Prostate gland (tissue), 2 donors: ENCODE measurements around the gene GPR155. TPM values are rescaled to one million over a fixed set of nuclear protein-coding genes. Genes with fewer than 3 reads are reported as not detected.

ENCODE experiments used
- DNase-seq: peaks from one replicate; pipeline ENCODE4 v3.0.0-alpha.2; 2019; ENCODE audit warnings: low spot score
- H3K27ac ChIP-seq, 2 donors: fragments of 200-600 bp; sonication (generic); 2 replicates each; pipeline ENCODE4 v1.5.1; 2017 to 2019
- H3K27me3 ChIP-seq: fragments of 200-600 bp; sonication (generic); replicated peaks from 2 replicates; pipeline ENCODE4 v1.5.1; 2019; ENCODE audit not compliant: insufficient read depth
- H3K36me3 ChIP-seq, 2 donors: fragments of 200-600 bp; sonication (generic); 1 replicate in 1 of 2; 2 replicates in 1 of 2; pipeline versions ENCODE4 v1.5.1 to v1.8.1; 2017 to 2019
- H3K4me1 ChIP-seq: fragments of 200-600 bp; sonication (generic); replicated peaks from 2 replicates; pipeline ENCODE4 v1.5.1; 2019
- H3K4me3 ChIP-seq, 2 donors: fragments of 200-600 bp; sonication (generic); 2 replicates each; pipeline ENCODE4 v1.5.1; 2017 to 2019
- H3K9me3 ChIP-seq: fragments of 200-600 bp; sonication (generic); 2 replicates; pipeline ENCODE4 v1.5.1; 2017
- POLR2A ChIP-seq: fragments of 450-650 bp; IDR thresholded peaks from one replicate; pipeline ENCODE4 v1.6.1; 2016; ENCODE audit warnings: antibody characterized with exemption, mild to moderate bottlenecking
- POLR2AphosphoS5 ChIP-seq: sonication (generic); formaldehyde crosslinking; IDR thresholded peaks from one replicate; pipeline ENCODE4 v1.6.1; 2017; ENCODE audit warnings: antibody characterized with exemption
- WGBS: methylation state at CpG from one replicate; pipeline ENCODE4 v1.1.5; 2018; 5-methylcytosine and 5-hydroxymethylcytosine counted together
- intact Hi-C: fragments of 100-400 bp; cut with DNase I; formaldehyde crosslinking; loops from one replicate; pipeline ENCODE4 v1.14.2; 2022
- total RNA-seq, 2 donors: library from RNA; depleted of rRNA; stranded (reverse); fragments of >200 nt; gene quantifications; one replicate each; pipeline ENCODE4 v1.1.0, GENCODE V29; 2016
- TF ChIP-seq, protein P1 (sequence below), 4 experiments: fragments of 200-600 bp in 2 of 4; fragments of 450-650 bp in 2 of 4; sonication (generic) in 2 of 4; IDR thresholded peaks; 1 replicate in 3 of 4; 2 replicates in 1 of 4; pipeline ENCODE4 v1.5.1; 2016 to 2019; ENCODE audit warnings: antibody characterized with exemption in 4 of 4, mild to moderate bottlenecking in 2 of 4, moderate library complexity in 2 of 4

Gene GPR155, protein sequence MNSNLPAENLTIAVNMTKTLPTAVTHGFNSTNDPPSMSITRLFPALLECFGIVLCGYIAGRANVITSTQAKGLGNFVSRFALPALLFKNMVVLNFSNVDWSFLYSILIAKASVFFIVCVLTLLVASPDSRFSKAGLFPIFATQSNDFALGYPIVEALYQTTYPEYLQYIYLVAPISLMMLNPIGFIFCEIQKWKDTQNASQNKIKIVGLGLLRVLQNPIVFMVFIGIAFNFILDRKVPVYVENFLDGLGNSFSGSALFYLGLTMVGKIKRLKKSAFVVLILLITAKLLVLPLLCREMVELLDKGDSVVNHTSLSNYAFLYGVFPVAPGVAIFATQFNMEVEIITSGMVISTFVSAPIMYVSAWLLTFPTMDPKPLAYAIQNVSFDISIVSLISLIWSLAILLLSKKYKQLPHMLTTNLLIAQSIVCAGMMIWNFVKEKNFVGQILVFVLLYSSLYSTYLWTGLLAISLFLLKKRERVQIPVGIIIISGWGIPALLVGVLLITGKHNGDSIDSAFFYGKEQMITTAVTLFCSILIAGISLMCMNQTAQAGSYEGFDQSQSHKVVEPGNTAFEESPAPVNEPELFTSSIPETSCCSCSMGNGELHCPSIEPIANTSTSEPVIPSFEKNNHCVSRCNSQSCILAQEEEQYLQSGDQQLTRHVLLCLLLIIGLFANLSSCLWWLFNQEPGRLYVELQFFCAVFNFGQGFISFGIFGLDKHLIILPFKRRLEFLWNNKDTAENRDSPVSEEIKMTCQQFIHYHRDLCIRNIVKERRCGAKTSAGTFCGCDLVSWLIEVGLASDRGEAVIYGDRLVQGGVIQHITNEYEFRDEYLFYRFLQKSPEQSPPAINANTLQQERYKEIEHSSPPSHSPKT
- 1 to 10 TPM; 3.7 to 4.5 TPM for total RNA-seq

DNA sequence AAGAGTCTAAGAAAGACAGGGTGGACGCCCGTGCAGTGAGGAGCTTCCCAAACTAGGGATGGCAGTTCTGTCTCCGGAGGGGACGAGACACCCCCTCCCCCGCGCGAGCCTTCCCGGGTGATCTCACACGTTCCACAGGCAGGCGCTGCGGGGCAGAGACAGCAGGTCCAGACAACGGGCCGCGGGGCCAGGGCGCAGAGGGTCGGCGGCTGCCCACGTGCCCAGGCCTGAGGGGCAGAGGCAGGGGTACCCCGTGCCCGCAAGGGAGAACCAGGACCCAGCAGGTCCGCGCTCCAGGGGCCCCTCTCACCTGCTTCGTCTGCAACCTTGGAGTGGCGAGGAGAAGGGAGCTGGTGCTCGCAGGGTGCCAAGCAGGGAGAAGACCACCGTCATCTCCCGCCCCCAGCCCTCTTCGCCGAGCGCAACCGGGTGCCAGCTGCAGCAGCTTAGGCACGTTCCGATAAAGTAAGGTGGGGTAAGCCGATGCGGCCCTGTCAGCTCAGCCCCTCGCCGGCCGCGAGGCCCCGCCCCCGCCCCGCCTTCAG is at the start of gene GPR155:
Gene GPR155 (minus strand): TSS at position 467 of the 545 bp plus-strand sequence. CDS start 5,073 bp downstream, outside the sequence.
- intact Hi-C loops, result loop anchor here (10.0 kb wide), 1 partner anchor 118 kb away; no protein-coding TSS in a partner anchor
- WGBS, result 0% methylated on average over 37 of the region's 42 CpGs
- Histone ChIP-seq H3K4me1 (no peaks in the 10 kb centered on the region), H3K4me3 (peak within 1 kb of the TSS; percentile 76 to 80), H3K27ac (peak within 1 kb of the TSS; percentile 67 to 77), H3K27me3 (no peaks in the 10 kb centered on the region), H3K9me3 (no peaks in the 10 kb centered on the region), H3K36me3 (no peaks in the 10 kb centered on the region)
- TF ChIP-seq, protein P1, sequence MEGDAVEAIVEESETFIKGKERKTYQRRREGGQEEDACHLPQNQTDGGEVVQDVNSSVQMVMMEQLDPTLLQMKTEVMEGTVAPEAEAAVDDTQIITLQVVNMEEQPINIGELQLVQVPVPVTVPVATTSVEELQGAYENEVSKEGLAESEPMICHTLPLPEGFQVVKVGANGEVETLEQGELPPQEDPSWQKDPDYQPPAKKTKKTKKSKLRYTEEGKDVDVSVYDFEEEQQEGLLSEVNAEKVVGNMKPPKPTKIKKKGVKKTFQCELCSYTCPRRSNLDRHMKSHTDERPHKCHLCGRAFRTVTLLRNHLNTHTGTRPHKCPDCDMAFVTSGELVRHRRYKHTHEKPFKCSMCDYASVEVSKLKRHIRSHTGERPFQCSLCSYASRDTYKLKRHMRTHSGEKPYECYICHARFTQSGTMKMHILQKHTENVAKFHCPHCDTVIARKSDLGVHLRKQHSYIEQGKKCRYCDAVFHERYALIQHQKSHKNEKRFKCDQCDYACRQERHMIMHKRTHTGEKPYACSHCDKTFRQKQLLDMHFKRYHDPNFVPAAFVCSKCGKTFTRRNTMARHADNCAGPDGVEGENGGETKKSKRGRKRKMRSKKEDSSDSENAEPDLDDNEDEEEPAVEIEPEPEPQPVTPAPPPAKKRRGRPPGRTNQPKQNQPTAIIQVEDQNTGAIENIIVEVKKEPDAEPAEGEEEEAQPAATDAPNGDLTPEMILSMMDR (IDR thresholded peaks at IDR 0.05), result peak in 1 of 4 experiments; percentile 22
- TF ChIP-seq POLR2AphosphoS5, result no peak
- peak; percentile 52 for DNase-seq

DNA sequence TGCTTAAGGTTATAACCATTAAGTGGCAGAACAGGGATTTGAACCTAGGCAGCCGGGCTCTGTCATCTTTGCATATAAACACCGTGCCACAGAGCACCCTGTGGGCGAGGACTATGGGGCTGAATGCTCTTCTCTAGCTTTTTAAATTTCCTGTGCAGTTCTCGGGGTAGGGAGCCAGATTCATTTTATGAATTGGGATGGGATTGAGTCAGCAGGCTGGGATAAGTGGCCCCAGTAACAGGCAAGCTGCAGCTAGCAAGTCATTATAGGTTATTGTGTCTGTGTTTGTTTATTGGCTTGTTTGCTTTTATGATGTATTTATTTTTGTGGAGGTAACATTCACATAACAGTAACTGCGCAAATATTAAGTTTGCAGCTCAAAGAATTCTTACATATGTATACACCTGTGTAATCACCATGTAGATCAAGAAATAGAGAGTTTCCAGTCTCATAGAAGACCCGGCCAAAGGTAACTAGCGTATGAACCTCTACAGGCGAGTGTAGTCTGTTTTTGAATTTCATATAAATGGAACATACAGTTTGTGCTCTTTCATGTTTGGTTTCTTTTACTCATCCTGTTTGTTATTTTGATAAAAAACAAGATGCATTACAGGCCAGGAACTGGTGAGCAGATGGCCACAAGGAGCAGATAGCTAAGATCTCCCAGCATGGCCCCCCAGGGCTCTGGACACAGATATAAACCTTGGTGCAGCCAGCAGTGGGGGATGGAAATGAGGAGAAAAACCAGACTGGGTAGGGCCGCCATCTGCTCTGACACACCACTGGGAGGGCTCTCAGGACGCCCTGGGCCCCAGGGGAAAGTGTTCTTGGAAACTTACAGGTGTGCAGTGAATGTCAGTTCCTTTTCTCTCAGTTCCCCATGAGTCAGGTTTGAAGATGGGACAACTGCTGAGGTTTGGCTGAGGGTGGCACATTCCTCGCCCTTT is 49.2 kb upstream of the GPR155 start:
- Histone ChIP-seq H3K27ac (no peak overlapping the region), H3K27me3 (no peaks in the 10 kb centered on the region), H3K9me3 (no peaks in the 10 kb centered on the region), H3K4me3 (no peak overlapping the region), H3K36me3 (no peaks in the 10 kb centered on the region), H3K4me1 (no peaks in the 10 kb centered on the region)
- DNase-seq, result no peak
- intact Hi-C loops, result no loop called here
- WGBS, result 72% methylated on average over 11 of the region's 11 CpGs
- TF ChIP-seq POLR2AphosphoS5, result no peak
- no peak for TF ChIP-seq POLR2A
- TF ChIP-seq, protein P1 (IDR thresholded peaks at IDR 0.05), result no peak

DNA sequence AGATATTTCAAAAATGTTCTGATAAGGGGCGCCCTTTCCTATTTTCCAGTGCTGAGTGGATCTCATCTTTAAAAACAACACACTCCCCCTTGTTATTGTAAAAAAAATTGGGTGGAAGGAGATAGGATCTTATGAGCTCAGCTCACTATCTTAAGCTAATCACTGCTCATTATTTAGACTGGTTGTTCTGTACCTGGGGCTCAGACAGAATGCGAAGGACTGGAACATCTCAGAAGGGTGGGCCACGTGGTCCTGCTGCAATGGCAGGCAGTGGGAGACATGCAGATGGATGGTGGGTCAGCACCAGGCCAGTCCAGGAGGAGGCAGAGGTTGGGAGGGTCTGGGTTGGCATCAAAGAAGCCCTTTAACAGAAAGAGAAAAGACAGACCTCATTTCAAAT is 48.3 kb upstream of the GPR155 start:
- WGBS, result 51% methylated on average over 3 of the region's 3 CpGs
- TF ChIP-seq, protein P1 (IDR thresholded peaks at IDR 0.05), result no peak
- no peak for TF ChIP-seq POLR2AphosphoS5
- no peak for DNase-seq
- intact Hi-C loops, result no loop called here
- Histone ChIP-seq H3K9me3 (no peaks in the 10 kb centered on the region), H3K36me3 (no peaks in the 10 kb centered on the region), H3K4me3 (no peak overlapping the region), H3K27ac (no peak overlapping the region), H3K27me3 (no peaks in the 10 kb centered on the region), H3K4me1 (no peaks in the 10 kb centered on the region)

DNA sequence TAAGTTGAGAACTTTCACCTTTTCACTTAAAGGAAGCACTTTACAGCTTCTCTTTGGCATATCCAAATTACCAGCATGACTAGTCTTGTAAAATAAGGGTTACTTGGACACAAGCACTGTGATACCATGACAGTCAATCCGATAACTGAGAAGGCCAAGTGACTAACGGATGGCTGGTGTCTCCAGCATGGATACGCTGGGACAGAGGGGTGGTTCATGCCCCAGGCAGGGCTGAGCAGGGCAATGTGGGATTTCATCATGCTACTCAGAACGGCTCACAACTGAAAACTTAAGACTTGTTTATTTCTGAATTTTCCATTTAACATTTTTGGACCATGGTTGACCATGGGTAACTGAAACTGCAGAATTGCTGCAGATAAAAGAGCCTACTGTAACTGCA is 43.1 kb upstream of the GPR155 start:
- WGBS, result 87% methylated on average over 4 of the region's 4 CpGs
- H3K27me3 ChIP-seq, result no peaks in the 10 kb centered on the region
- DNase-seq, result no peak
- intact Hi-C loops, result no loop called here
- no peaks in the 10 kb centered on the region for H3K36me3 ChIP-seq
- H3K4me1 ChIP-seq, result no peaks in the 10 kb centered on the region
- TF ChIP-seq, protein P1 (IDR thresholded peaks at IDR 0.05), result no peak
- no peak for TF ChIP-seq POLR2A
- no peak for TF ChIP-seq POLR2AphosphoS5
- H3K9me3 ChIP-seq, result no peaks in the 10 kb centered on the region
- no peak overlapping the region for H3K4me3 ChIP-seq
- H3K27ac ChIP-seq, result no peak overlapping the region
